H1 (cell line): Measurements from ENCODE around the gene TAPT1. TPM values are rescaled to one million over a fixed set of nuclear protein-coding genes. Genes with fewer than 3 reads are reported as not detected.

Experiments
- MAFK ChIP-seq: IDR thresholded peaks from 2 replicates; pipeline ENCODE4 v1.6.1; 2012; ENCODE audit warnings: low read depth, mild to moderate bottlenecking, improper control_type of control experiment, low read length
- polyA plus RNA-seq, 7 experiments: library from polyadenylated mRNA; depleted of rRNA in 3 of 7; stranded (reverse) in 5 of 7; unstranded in 2 of 7; fragments of >200 nt in 5 of 7; fragments of 200-250 nt in 2 of 7; gene quantifications; 1 replicate in 5 of 7; 2 replicates in 1 of 7; 4 replicates in 1 of 7; pipeline versions ENCODE4 v1.2.1 to v1.2.3, GENCODE V29; 2011 to 2013; ENCODE audit warnings: missing spikeins in 2 of 7, mixed read lengths in 2 of 7
- total RNA-seq: library from RNA; stranded (reverse); fragmentation: NEBNext Ultra II Directional; extraction: Animal tissue kit (Norgen Biotek cat#: 25700); gene quantifications from 2 replicates; pipeline ENCODE4 v1.2.1, GENCODE V29; 2021

The TAPT1 gene
- total and polyA plus RNA-seq, 2 of the 8 experiments (the other 6 are each of a cell fraction or from before 2014, with no cell fraction given): 4.2 to 15.3 TPM

- no peak for TF ChIP-seq MAFK
Measured at GRCh38 chr4:16118090-16118489, 108.2 kb downstream of the TAPT1 start (continued).
